ENCODE data around the gene MUC5AC.

The MUC5AC gene

GRCh38 chr11:1217151-1217550, 59.4 kb downstream of the MUC5AC start:
- no peak for DNase-seq

- peak; percentile 66 for DNase-seq
Measured at GRCh38 chr11:1218256-1218787, 60.6 kb downstream of the MUC5AC start.

- DNase-seq: no peak
Measured at GRCh38 chr11:1218788-1219445, 61.2 kb downstream of the MUC5AC start.

- no peak for DNase-seq
Measured at GRCh38 chr11:1219446-1219833, 61.7 kb downstream of the MUC5AC start.

DNA sequence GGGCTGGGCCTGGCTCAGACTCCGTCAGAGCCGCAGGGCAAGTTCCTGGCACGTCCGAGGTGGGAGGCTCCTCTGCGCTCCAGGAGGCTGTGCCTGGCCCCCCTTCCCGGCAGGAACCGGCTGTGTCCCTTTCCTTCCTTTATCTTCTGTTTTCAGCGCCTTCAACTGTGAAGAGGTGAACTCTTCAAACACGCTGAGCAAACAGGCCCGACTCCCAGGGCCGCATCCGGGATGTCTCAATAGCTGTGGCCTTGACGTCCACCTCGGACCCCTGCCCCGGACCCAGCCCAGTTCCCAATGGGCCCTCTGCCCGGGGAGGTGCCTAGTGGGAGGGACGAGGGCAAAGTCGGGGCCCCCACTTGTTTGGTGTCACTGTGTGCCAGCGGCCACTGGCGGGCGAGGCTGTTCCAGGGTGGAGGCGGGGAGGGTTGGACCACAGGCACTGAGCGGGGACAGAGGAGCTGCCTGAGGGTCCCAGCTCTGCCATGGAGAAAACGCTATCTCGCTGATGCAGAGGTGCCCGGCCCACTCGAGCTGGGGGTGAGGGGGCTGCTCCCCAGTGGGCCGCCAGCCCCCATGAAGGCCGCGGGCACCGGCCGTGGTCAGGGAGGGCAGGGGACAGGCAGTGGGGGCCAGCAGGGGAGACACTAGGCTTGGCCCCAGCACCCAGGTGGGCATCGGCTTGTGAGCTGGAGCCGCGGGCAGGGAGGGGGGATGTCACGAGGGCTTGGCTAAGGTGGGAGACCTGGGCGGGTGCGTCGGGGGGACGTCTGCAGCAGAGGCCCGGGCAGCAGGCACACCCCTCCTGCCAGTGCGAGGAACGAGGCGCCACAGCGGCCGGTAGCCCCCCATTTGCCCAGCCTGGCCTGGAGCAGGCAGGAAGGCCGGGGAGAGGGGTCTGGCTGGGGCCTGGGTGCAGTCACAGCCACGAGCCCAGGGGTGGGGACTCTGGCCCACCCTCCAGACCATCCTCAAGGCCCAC, 62.4 kb downstream of the MUC5AC start:
- peak; percentile 23 for DNase-seq

DNA sequence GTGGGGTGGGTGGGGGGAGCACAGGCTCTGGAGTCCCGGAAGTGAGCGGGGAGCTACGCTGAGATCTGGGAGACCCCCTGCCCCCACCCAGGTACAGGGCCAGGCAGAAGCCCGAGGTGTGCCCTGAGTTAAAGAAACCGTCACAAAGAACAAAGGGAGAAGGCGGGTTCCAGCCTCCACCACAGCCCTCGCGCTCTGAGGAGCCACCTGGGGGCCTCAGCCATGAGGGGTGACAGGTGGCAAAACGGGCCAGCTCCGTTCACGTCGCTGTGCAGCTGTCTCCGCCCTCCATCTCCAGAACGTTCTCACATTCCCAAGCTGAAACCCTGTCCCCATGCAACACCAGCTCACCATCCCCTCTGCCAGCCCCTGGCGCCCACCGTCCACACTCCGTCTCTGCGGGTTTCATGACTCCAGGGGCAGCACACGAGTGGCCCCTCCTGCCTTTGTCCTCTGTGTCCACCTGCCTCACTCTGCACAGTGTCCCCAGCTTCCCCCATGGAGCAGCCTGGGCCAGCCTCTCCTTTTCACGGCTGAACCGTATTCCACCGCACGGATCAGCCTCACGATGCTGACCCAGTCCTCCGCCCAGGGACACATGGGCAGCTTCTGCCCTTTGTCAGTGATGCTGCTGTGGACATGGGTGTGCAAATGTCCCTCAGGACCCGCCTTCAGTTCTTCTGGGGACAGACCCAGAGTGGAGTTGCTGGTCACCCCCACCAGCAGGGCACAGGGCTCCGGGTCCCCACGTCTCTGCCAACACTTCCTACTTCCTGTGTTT, 63.4 kb downstream of the MUC5AC start:
- no peak for DNase-seq

DNA sequence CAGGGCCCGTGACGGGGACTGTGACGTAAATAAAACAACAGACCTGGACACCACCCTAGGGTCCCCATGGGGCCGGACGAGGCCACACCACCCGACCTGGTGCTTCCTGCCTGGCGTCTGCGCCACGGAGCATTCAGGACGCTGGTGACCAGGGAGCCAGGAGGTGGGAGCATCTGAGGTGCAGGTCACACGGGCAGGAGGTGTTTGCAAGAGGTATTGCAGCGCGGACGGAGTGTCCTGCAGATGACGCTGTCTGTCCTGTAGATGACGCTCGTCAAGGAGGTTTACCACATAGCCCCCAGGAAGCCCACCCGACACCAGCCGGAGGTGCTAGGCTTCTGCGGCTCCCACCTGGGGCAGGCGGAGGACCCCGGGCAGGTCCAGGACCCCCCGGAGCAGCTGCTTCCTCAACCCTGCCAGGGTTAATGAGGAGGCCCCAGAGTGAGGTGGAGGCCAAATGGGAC, 64.1 kb downstream of the MUC5AC start:
- no peak for DNase-seq

GRCh38 chr11:1222491-1223345, 65.0 kb downstream of the MUC5AC start, which contains the start of gene MUC5B:
TSS of gene MUC5B (plus strand) at chr11:1223066. CDS start at chr11:1223124, 58 bp downstream.
- no peak for DNase-seq

- DNase-seq: peak; percentile 24
Measured at GRCh38 chr11:1223346-1224110, 65.8 kb downstream of the MUC5AC start.

- no peak for DNase-seq
Measured at GRCh38 chr11:1224111-1224490, 66.3 kb downstream of the MUC5AC start.

GRCh38 chr11:1224491-1225385, 67.0 kb downstream of the MUC5AC start:
- peak; percentile 68 for DNase-seq

DNA sequence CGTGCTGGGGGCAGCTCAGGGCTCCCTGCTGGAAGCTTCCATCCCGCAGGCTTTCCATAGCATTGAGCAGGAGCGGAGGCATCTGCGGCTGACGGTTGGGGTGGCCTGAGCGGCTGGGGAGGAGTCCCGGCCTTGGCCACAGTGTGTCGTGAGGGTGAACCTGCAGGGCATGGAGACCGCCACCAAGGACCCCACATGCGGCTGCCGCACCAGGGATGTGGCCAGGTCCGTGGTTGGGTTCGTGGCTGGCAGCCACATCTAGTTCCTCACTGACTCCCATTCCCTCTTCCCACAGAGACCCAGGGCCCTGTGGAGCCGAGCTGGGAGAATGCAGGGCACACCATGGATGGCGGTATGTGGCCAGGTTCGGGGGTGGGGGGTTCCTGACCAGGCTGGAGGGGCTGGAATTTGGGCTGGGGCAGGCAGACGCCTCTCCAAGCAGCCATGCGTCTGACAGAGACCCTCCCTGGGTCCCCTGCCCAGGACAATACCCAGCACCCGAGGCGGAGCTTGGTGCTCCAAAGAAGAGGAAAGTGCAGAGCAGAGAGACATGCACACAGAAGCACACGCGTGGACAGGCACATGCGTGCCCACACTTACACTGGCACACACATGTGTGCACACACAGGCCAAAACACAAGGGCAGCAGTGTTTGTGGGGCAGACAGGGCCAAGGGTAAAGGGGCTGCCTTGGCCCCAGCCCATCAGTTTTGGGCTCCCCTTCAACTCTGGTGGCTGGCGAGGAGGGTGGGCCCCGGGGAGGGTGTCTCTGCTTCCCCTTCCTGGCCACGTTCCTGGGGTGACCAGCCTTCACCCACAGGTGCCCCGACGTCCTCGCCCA, 67.9 kb downstream of the MUC5AC start:
- no peak for DNase-seq

DNA sequence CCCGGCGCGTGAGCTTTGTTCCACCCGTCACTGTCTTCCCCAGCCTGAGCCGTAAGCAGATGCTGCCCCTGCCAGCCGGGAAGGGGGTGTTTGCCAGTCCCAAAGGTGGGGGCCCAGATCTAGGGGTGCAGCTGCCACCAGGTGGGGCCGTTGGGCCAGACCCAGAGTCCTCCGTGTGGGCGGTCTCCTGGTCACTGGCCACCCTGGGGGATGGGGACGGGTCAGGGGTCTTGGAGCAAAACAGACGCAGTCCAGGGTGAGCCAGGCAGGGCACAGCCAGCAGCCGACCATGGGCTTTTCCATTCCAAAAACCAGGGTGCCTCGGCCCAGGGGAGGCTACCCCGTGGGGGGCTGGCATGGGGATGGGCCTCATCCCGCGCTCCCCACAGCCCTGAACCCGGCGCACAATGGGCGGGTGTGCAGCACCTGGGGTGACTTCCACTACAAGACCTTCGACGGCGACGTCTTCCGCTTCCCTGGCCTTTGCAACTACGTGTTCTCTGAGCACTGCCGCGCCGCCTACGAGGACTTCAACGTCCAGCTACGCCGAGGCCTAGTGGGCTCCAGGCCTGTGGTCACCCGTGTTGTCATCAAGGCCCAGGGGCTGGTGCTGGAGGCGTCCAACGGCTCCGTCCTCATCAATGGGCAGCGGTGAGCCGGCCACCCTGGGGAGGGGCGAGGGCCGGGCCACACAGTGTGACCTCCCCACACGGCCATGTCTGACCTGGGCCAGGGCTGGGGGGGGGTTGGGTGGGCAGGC, 68.7 kb downstream of the MUC5AC start:
- no peak for DNase-seq

DNA sequence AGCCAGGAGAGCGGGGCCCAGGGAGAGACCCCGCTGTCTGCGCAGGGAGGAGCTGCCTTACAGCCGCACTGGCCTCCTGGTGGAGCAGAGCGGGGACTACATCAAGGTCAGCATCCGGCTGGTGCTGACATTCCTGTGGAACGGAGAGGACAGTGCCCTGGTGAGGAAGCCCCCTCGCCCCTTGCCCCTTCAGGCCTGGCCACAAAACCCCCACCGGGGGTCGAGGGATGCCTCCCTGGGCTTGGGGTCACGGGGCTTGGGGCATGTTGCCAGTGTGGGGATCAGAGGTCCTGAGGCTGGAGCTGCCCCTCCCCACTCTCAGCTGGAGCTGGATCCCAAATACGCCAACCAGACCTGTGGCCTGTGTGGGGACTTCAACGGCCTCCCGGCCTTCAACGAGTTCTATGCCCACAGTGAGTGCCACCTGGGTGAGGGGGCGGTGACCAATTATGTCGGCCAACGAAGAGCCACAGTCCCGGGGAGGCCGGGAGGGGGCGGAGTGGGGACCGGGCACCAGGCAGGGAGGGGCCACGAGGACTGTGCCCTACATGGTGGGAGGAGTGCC, 69.3 kb downstream of the MUC5AC start:
- DNase-seq: no peak

GRCh38 chr11:1227551-1228100, 69.9 kb downstream of the MUC5AC start:
- no peak for DNase-seq

GRCh38 chr11:1228101-1228821, 70.5 kb downstream of the MUC5AC start:
- no peak for DNase-seq

DNA sequence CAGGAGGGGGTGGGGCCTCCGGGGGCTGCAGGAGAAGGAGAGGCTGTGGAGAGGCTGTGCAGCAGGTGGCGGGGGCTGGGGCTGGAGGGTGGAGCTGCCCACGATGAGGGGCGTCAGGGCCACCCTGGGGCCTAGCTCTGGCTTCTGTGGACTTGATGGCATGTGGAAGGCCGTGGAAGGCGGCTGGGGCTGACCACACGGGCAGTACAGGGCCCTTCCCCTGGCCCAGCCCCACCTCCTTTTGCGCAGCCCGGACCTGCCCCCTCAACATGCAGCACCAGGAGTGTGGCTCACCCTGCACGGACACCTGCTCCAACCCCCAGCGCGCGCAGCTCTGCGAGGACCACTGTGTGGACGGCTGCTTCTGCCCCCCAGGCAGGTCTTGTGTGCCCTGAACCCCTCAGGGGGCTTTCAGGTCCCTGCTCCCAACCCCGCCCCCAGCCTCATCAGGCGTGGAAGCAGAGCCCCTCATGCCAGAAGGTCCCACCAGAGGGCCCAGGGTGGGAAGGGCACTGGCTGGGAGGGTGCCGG, 71.2 kb downstream of the MUC5AC start:
- DNase-seq: no peak

Data from NCI-H526 treated with DMSO at 0.1 percent for 48 hours (cell line).